Ramos (cell line): ENCODE measurements around the gene WDR4.

Experiments used
- in situ Hi-C: fragments of 300-500 bp; cut with MboI; formaldehyde crosslinking; loops from one replicate; pipeline ENCODE4 v1.14.3; 2022; ENCODE audit warnings: low sequenced_read_pairs; ENCODE audit not compliant: unreplicated experiment

Gene WDR4

GRCh38 chr21:42855171-42855936, 24.0 kb downstream of the WDR4 start:
- in situ Hi-C loops: loop anchor here (5.0 kb wide), 1 partner anchor 33 kb away; no protein-coding TSS in a partner anchor

DNA sequence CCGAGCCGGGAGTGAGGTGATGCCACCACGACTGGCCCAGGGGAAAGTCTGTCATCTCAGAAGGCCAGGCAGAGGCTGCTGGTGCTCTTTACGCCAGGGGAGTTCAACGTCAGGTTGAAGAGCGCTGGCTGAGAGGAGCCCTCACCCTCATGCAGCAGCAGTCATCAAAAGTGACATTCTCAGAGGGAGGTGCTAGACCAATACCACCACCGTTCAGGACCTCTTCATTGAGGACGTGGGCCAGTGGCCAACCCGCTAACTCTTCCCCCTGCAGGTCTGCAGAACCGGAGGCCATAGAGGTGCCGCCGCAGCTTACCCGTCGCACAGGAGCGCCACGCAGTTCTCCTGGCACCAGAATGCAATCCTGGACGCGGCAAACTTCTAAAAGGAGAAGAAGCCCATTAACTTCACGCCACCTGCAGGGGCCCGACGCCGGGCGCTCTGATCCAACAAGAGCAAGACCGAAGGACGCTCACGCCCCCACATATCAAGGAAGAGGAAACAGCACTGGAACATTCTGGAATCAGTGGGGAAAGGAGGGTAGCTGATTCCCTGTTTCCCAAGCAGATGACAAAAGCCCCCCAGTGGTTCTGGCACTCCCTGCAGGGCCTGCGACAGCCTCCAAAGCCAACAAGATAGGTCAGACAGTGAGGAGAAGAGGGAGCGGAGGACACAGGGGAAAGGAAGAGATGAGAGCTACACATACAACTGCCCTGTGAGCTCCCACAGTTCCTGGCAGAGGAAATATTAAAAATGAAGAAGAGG, 24.9 kb downstream of the WDR4 start:
- in situ Hi-C loops: loop anchor here (5.0 kb wide), 1 partner anchor 32 kb away; no protein-coding TSS in a partner anchor

DNA sequence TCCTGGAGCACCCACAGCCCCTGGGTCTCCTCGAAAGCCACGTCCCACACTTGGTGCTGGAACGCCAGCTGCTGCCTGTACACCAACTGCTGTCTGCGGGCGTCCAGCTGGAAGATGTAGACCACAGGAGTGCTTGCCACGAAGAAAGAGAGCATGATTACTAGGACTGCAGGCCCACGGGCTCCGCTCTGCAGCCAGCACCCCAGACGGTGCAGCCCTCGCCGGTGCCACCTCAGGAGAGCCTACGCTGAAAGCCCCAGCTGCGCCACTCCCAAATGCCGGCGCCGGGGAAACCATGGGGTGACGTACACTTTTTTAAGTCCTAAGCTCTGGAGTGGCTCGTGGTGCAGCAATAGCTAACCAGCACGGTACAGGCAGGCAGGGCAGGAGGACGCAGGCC, 25.7 kb downstream of the WDR4 start:
- in situ Hi-C loops: no loop called here

DNA sequence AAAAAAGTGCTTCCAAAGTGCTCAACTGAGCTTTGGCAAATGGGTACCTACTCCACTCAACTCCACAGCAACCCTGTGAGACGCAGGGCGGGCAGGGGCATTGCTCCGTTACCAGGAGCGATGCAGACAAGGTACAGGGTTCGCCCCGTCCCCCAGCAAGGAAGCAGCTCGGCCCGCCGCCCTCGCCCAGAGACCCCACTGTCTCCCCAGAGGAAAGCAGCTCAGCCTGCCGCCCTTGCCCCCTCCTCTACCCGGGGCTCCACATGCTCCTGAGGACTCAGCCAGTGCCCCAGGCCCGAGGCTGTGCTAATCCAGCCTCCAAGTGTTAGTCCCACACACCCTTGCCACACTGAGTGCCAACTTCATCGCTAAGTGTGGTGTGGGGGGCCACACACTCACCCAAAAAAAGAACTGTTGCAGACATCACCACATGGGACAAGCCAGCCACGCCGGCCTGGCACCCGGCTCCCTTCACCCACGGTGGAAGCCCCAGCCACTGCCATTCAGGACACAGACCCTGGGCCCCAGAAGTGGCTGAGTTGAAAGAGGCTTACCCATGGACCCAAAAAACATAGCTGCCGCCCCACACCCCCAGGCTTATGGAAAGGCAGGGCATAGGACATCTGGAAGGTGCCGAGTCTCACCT, 26.3 kb downstream of the WDR4 start:
- in situ Hi-C loops: no loop called here

- in situ Hi-C loops: no loop called here
These were observed 27.3 kb downstream of the WDR4 start for GRCh38 chr21:42851812-42852665.

- in situ Hi-C loops: no loop called here
These were observed 28.4 kb downstream of the WDR4 start for GRCh38 chr21:42850866-42851391.

GRCh38 chr21:42850463-42850862, 28.9 kb downstream of the WDR4 start:
- in situ Hi-C loops: no loop called here

DNA sequence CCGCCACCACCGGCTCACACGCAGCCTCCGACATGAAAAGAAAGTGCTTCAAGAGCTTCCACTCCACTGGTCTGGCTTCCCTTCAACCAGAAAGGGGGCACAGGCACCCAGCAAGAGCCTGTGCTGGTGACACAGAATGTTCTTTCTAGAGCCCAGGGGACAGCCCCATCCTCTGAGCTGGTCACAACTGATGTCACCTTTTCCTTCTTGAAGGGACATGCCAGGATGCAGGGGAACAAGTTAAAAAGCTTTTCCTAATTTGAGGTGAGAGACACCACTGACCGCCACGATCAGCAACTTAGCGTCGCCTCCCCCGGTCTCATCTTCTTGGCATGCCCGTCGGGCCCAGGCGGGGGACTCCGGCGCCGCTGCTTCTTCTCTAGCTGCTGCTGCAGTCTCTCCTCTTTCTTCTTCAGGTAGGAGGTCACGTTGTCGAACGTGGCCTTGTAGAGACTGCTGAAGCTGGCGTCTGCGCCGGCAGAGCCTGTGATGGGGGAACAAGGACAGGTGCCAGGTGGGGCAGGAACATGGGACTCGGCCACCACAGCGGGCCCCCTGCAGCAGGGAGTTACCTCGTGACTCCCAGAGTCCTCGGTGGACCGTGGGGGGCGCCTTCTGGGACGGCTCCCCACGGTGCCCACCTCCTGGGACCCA, 29.5 kb downstream of the WDR4 start:
- in situ Hi-C loops: loop anchor here (25.0 kb wide), 1 partner anchor 538 kb away; the partner anchor contains the start of gene TFF3

DNA sequence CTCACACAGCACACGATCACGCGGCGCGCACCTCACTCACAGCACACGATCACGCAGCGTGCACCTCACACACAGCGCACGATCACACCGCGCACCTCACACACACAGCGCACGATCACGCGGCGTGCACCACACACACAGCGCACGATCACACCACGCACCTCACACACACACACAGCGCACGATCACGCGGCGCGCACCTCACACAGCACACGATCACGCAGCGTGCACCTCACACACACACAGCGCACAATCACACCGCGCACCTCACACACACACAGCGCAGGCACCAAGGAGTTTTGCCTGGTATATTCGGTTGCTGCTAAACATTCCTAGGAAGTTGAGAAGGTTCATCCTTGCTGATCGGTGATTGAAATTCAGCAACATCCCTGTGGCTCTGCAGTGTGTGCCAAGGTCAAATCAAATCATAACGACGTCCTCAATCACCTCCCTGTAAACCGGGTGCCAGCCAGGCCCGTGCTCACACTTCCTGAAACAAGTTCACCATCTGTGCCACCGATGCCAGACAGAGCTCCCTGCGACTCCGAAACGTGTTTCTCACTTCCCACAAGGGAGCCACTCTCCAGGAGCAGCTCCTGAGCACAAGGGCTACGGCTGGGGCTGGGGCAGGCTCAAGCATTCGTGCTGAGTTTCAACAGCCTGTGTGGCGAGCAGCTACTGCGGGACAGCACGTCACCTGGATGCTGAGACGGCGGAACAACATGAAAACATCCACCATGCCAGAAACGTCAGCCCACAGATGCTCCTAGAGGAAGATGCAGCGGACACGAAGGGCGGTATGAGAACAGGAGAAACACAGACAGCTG, 30.2 kb downstream of the WDR4 start:
- in situ Hi-C loops: loop anchor here (25.0 kb wide), 1 partner anchor 537 kb away; the partner anchor contains the start of gene TFF3

DNA sequence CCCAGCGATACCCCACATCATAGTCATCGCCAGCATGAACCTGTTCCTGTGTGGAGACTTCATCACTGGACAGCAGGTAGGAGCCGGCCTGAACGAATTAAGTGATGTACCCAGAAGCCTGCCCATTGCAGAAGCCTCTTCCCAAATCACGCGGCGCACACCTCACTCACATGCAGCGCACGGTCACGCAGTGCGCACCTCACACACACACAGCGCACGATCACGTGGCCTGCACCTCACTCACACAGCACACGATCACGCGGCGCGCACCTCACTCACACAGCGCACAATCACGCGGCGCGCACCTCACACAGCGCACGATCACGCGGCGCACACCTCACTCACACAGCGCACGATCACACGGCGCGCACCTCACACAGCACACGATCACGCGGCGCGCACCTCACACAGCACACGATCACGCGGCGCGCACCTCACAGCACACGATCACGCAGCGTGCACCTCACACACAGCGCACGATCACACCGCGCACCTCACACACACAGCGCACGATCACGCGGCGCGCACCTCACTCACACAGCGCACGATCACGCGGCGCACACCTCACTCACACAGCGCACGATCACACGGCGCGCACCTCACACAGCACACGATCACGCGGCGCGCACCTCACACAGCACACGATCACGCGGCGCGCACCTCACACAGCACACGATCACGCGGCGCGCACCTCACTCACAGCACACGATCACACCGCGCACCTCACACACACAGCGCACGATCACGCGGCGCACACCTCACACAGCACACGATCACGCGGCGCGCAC, 31.0 kb downstream of the WDR4 start:
- in situ Hi-C loops: loop anchor here (25.0 kb wide), 1 partner anchor 536 kb away; the partner anchor contains the start of gene TFF3

DNA sequence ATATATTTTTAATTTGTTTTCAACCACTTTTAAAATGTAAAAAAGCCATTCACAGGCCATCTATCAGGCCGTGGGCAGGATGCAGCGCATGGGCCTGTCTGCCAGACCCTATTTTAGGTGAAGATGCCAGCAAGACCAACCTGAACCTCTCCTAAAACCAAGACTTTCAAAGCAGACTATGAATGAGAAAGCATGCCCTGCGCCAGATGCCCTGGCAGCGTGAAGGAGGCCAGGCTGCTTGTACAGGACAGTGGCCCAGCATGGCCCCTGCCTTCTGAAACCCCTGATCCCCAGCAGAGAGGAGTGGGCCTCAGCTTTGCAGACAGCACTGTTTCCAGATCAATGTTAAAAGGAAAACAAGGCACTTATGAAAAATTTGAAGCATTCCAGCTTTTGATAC, 31.6 kb downstream of the WDR4 start:
- in situ Hi-C loops: loop anchor here (25.0 kb wide), 1 partner anchor 535 kb away; the partner anchor contains the start of gene TFF3

GRCh38 chr21:42847051-42847707, 32.2 kb downstream of the WDR4 start:
- in situ Hi-C loops: loop anchor here (25.0 kb wide), 1 partner anchor 535 kb away; the partner anchor contains the start of gene TFF3

DNA sequence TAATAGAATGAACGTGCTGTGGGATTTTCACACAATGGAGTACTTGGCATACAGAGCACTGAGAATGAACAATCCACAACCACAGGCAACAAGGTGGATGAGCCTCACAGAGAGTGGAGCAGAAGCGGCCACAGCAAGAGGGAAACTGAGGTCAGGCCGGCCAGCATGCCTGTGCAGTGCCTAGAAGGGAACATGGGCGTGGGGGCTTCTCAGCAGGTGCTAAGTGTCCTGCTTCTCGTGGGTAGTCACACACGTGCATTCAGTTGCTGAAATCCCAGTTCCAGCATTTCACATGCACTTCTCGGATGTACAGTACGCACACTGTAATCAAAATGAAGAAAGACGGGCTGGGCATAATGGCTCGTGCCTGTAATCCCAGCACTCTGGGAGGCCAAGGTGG, 33.1 kb downstream of the WDR4 start:
- in situ Hi-C loops: loop anchor here (25.0 kb wide), 1 partner anchor 534 kb away; the partner anchor contains the start of gene TFF3

DNA sequence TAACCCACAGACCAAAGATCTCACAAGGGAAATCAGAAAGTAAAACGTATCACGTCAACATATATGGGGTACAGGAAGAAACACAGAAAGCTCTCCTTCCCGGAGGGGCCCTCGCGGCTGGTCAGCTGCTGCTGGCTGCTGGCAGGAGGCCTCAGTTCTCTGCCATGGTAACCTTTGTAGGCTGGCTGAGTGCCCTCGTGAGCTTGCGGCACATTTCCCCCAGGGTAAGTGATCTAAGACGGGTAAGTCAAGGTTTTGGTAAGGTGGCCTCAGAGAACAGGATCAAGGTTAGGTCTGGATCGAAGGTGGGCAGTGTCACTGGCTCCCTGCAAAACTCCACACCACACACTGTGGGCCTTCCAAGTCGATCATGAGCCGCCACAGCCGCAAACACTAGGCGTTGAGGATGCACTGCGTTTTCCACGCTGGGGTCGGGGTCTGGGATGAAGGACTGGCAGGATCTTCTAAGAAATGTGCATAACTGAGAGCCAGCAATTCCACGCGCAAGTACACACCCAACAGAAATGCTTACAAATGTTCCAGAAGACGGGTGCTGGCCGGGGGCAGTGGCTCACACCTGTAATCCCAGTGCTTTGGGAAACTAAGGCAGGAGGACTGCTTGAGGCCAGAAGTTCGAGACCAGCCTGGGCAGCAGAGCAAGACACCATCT, 33.9 kb downstream of the WDR4 start:
- in situ Hi-C loops: loop anchor here (25.0 kb wide), 1 partner anchor 533 kb away; the partner anchor contains the start of gene TFF3

GRCh38 chr21:42844411-42845113, 34.8 kb downstream of the WDR4 start:
- in situ Hi-C loops: loop anchor here (25.0 kb wide), 1 partner anchor 532 kb away; the partner anchor contains the start of gene TFF3
